Ishikawa (cell line): ENCODE results near the gene INTS13.

Experiments
- CEBPB ChIP-seq: IDR thresholded peaks from 2 replicates; pipeline ENCODE4 v1.6.1; 2012
- CREB1 ChIP-seq: IDR thresholded peaks from 2 replicates; pipeline ENCODE4 v1.6.1; 2012; ENCODE audit warnings: low read depth
- EGR1 ChIP-seq: IDR thresholded peaks from 2 replicates; pipeline ENCODE4 v1.6.1; 2012
- EP300 ChIP-seq: IDR thresholded peaks from 2 replicates; pipeline ENCODE4 v1.6.1; 2012; ENCODE audit warnings: borderline replicate concordance
- FOXM1 ChIP-seq: IDR thresholded peaks from 2 replicates; pipeline ENCODE4 v1.6.1; 2012; ENCODE audit warnings: low read depth, borderline replicate concordance
- MAX ChIP-seq: IDR thresholded peaks from 2 replicates; pipeline ENCODE4 v1.6.1; 2012
- NFIC ChIP-seq: IDR thresholded peaks from 2 replicates; pipeline ENCODE4 v1.6.1; 2012
- RAD21 ChIP-seq: IDR thresholded peaks from 2 replicates; pipeline ENCODE4 v1.6.1; 2012; ENCODE audit warnings: low read depth
- REST ChIP-seq: IDR thresholded peaks from 2 replicates; pipeline ENCODE4 v1.6.1; 2012; ENCODE audit warnings: low read depth, mild to moderate bottlenecking
- TAF1 ChIP-seq: IDR thresholded peaks from 2 replicates; pipeline ENCODE4 v1.6.1; 2012; ENCODE audit warnings: low read depth, mild to moderate bottlenecking
- TCF12 ChIP-seq: IDR thresholded peaks from 2 replicates; pipeline ENCODE4 v1.6.1; 2012; ENCODE audit warnings: low read depth
- TEAD4 ChIP-seq: IDR thresholded peaks from 2 replicates; pipeline ENCODE4 v1.6.1; 2012
- USF1 ChIP-seq: IDR thresholded peaks from 2 replicates; pipeline ENCODE4 v1.6.1; 2012
- YY1 ChIP-seq: IDR thresholded peaks from 2 replicates; pipeline ENCODE4 v1.6.1; 2012; ENCODE audit warnings: low read depth
- ZBTB7A ChIP-seq: IDR thresholded peaks from 2 replicates; pipeline ENCODE4 v1.6.1; 2012; ENCODE audit warnings: low read depth

The INTS13 gene

GRCh38 chr12:26896913-26897312 is 40.9 kb downstream of the INTS13 start:
- TF ChIP-seq YY1, result no peak
- TF ChIP-seq MAX, result no peak
- TF ChIP-seq FOXM1, result no peak

GRCh38 chr12:26895672-26896071 is 42.1 kb downstream of the INTS13 start:
- no peak for TF ChIP-seq ZBTB7A
- no peak for TF ChIP-seq REST

- TF ChIP-seq MAX, result no peak
- no peak for TF ChIP-seq NFIC
- no peak for TF ChIP-seq TAF1
- TF ChIP-seq YY1, result no peak
- no peak for TF ChIP-seq RAD21
- TF ChIP-seq REST, result no peak
- no peak for TF ChIP-seq TEAD4
- TF ChIP-seq EGR1, result no peak
- TF ChIP-seq USF1, result no peak
- TF ChIP-seq EP300, result no peak
- TF ChIP-seq CEBPB, result no peak
- TF ChIP-seq CREB1, result no peak
- no peak for TF ChIP-seq ZBTB7A
- no peak for TF ChIP-seq TCF12
- no peak for TF ChIP-seq FOXM1
These were observed 46.1 kb downstream of the INTS13 start for GRCh38 chr12:26891704-26892103.

GRCh38 chr12:26890784-26891183 is 47.0 kb downstream of the INTS13 start:
- no peak for TF ChIP-seq YY1
- no peak for TF ChIP-seq REST
- no peak for TF ChIP-seq RAD21
- TF ChIP-seq TAF1, result no peak
- TF ChIP-seq TCF12, result no peak
- no peak for TF ChIP-seq ZBTB7A
- TF ChIP-seq USF1, result no peak
- TF ChIP-seq FOXM1, result no peak
- TF ChIP-seq NFIC, result no peak
- TF ChIP-seq MAX, result no peak
- no peak for TF ChIP-seq EP300
- TF ChIP-seq CEBPB, result no peak
- no peak for TF ChIP-seq TEAD4
- no peak for TF ChIP-seq CREB1
- no peak for TF ChIP-seq EGR1
